SK-N-MC (cell line): ENCODE results near the gene EGR2.

Experiments
- EZH2 ChIP-seq: fragments of 200-600 bp; sonication (generic); IDR thresholded peaks from one replicate; pipeline ENCODE4 v1.6.1; 2017; ENCODE audit warnings: antibody characterized with exemption
- POLR2AphosphoS5 ChIP-seq: IDR thresholded peaks from 2 replicates; pipeline ENCODE4 v1.6.1; 2012; ENCODE audit warnings: mild to moderate bottlenecking, low read depth, low read length, borderline replicate concordance

DNA sequence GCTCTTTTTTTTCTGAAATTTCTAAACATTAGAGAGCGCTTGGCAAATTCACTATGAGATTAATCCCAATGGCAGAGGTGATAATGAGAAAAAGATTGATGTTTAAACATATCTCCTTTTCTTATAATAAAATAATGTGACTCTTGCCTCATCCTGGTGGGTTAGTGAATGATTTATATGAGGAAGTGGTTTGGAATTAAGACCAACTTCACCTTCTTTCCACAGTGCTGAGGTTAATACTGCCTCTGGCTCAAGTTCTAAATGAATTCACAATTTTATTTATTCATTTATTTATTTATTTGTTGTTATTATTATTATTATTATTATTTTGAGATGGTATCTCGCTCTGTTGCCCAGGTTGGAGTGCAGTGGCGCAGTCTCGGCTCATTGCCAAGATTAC lies 52.2 kb downstream of the EGR2 start:
- no peak for TF ChIP-seq EZH2
- no peak for TF ChIP-seq POLR2AphosphoS5
